H1 (cell line): ENCODE data around the gene CYP2W1.
A peak's percentile ranks its signal among the peaks of the same experiment; 100 is the strongest.

Experiments
- CEBPB ChIP-seq: IDR thresholded peaks from 2 replicates; pipeline ENCODE4 v1.6.1; 2012; ENCODE audit warnings: low read depth, low read length
- CTCF ChIP-seq, 3 experiments: IDR thresholded peaks; 1 replicate in 2 of 3; 2 replicates in 1 of 3; pipeline versions ENCODE4 v1.5.1 to v1.6.1; 2011; ENCODE audit warnings: low read length in 3 of 3, mild to moderate bottlenecking in 3 of 3, inconsistent platforms in 2 of 3, low read depth in 1 of 3, moderate library complexity in 1 of 3; ENCODE audit not compliant: insufficient read depth in 1 of 3; ENCODE audit errors: control extremely low read depth in 1 of 3
- E2F6 ChIP-seq: IDR thresholded peaks from 2 replicates; pipeline ENCODE4 v1.6.1; 2012; ENCODE audit warnings: inconsistent platforms
- EZH2 ChIP-seq: fragments of 200-600 bp; sonication (generic); IDR thresholded peaks from 2 replicates; pipeline ENCODE4 v1.7.1; 2012; ENCODE audit warnings: low read depth, mild to moderate bottlenecking, moderate library complexity, low read length, inconsistent platforms; ENCODE audit not compliant: severe bottlenecking
- FOSL1 ChIP-seq: IDR thresholded peaks from 2 replicates; pipeline ENCODE4 v1.6.1; 2011; ENCODE audit warnings: mild to moderate bottlenecking, low read depth, low read length, moderate library complexity; ENCODE audit not compliant: insufficient read depth
- JUN ChIP-seq: IDR thresholded peaks from 2 replicates; pipeline ENCODE4 v1.6.1; 2011; ENCODE audit warnings: low read depth, mild to moderate bottlenecking, improper control_type of control experiment, low read length
- JUND ChIP-seq: IDR thresholded peaks from 2 replicates; pipeline ENCODE4 v1.6.1; 2011; ENCODE audit warnings: mild to moderate bottlenecking, improper control_type of control experiment, low read length
- POLR2A ChIP-seq, 2 experiments: IDR thresholded peaks; 1 replicate in 1 of 2; 2 replicates in 1 of 2; pipeline ENCODE4 v1.6.1; 2011; ENCODE audit warnings: low read depth in 2 of 2, low read length in 2 of 2, mild to moderate bottlenecking in 2 of 2; ENCODE audit errors: control extremely low read depth in 1 of 2
- POLR2AphosphoS5 ChIP-seq: IDR thresholded peaks from 2 replicates; pipeline ENCODE4 v1.6.1; 2011; ENCODE audit warnings: low read depth, low read length
- RBBP5 ChIP-seq: IDR thresholded peaks from 2 replicates; pipeline ENCODE4 v1.7.1; 2012; ENCODE audit warnings: low read depth, mild to moderate bottlenecking, inconsistent platforms, low read length, moderate library complexity, borderline replicate concordance
- SIN3A ChIP-seq, 2 experiments: IDR thresholded peaks in 1 of 2; conservative IDR thresholded peaks in 1 of 2; 2 replicates each; pipeline ENCODE4 v1.6.1; 2011 to 2012; ENCODE audit warnings: low read length in 2 of 2, improper control_type of control experiment in 1 of 2, low read depth in 1 of 2, mild to moderate bottlenecking in 1 of 2
- USF2 ChIP-seq: IDR thresholded peaks from 2 replicates; pipeline ENCODE4 v1.6.1; 2011; ENCODE audit warnings: low read length, improper control_type of control experiment
- ZNF274 ChIP-seq: IDR thresholded peaks from 2 replicates; pipeline ENCODE4 v1.7.0; 2012; ENCODE audit warnings: low read length, borderline replicate concordance; ENCODE audit errors: extremely low read depth

- TF ChIP-seq E2F6 (no peak), CTCF (IDR thresholded peaks at IDR 0.05; ENCODE audit: control extremely low read depth in 1 of 3, insufficient read depth in 1 of 3, low read depth in 1 of 3, low read length in 3 of 3) (peak in 2 of 3 experiments; percentile 29 to 33; a peak in 2 of 4 replicates), SIN3A (conservative IDR thresholded peaks at IDR 0.05 in 1 of 2, IDR thresholded peaks at IDR 0.05 in 1 of 2; ENCODE audit: low read depth in 1 of 2, low read length in 2 of 2) (no peak), JUND (no peak), ZNF274 (no peak), FOSL1 (no peak), POLR2AphosphoS5 (no peak), RBBP5 (no peak), USF2 (no peak), POLR2A (IDR thresholded peaks at IDR 0.05; ENCODE audit: control extremely low read depth in 1 of 2, low read depth in 2 of 2, low read length in 2 of 2) (no peak), CEBPB (no peak), JUN (no peak), EZH2 (no peak)
These were observed 14.7 kb downstream of the CYP2W1 start for GRCh38 chr7:997404-998395.
